Skeletal muscle tissue (tissue), 4 donors: ENCODE results near the gene SIK3. TPM values are rescaled to one million over a fixed set of nuclear protein-coding genes. Genes with fewer than 3 reads are reported as not detected.

ENCODE experiments used
- H3K27ac ChIP-seq: one replicate; pipeline ENCODE4 v1.7.0; 2013; ENCODE audit warnings: mild to moderate bottlenecking, low read depth, low read length, inconsistent platforms
- H3K27me3 ChIP-seq, 3 donors: one replicate each; pipeline ENCODE4 v1.7.0; 2013; ENCODE audit warnings: low read length in 3 of 3; ENCODE audit not compliant: control insufficient read depth in 3 of 3, insufficient read depth in 3 of 3
- H3K36me3 ChIP-seq, 3 donors: one replicate each; pipeline ENCODE4 v1.7.0; 2013; ENCODE audit warnings: low read length in 3 of 3; ENCODE audit not compliant: control insufficient read depth in 3 of 3, insufficient read depth in 3 of 3
- H3K4me1 ChIP-seq, 3 donors: one replicate each; pipeline ENCODE4 v1.7.0; 2013; ENCODE audit warnings: low read length in 3 of 3, mild to moderate bottlenecking in 3 of 3; ENCODE audit not compliant: control insufficient read depth in 3 of 3, insufficient read depth in 3 of 3
- H3K4me3 ChIP-seq, 3 donors: one replicate each; pipeline ENCODE4 v1.7.0; 2013; ENCODE audit warnings: low read length in 3 of 3
- H3K9ac ChIP-seq, 3 donors: one replicate each; pipeline ENCODE4 v1.7.0; 2013; ENCODE audit warnings: low read length in 3 of 3, mild to moderate bottlenecking in 3 of 3, moderate library complexity in 2 of 3, low read depth in 1 of 3
- H3K9me3 ChIP-seq, 3 donors: one replicate each; pipeline ENCODE4 v1.7.0; 2013; ENCODE audit warnings: low read length in 3 of 3; ENCODE audit not compliant: control insufficient read depth in 3 of 3
- total RNA-seq: library from RNA; depleted of rRNA; stranded (reverse); fragments of >200 nt; gene quantifications from one replicate; pipeline ENCODE4 v1.2.3, GENCODE V29; 2014
- donor health status: Osteomylitis.

SIK3 gene
- total RNA-seq, 1 donor from 2014 or later, result 21.4 TPM

DNA sequence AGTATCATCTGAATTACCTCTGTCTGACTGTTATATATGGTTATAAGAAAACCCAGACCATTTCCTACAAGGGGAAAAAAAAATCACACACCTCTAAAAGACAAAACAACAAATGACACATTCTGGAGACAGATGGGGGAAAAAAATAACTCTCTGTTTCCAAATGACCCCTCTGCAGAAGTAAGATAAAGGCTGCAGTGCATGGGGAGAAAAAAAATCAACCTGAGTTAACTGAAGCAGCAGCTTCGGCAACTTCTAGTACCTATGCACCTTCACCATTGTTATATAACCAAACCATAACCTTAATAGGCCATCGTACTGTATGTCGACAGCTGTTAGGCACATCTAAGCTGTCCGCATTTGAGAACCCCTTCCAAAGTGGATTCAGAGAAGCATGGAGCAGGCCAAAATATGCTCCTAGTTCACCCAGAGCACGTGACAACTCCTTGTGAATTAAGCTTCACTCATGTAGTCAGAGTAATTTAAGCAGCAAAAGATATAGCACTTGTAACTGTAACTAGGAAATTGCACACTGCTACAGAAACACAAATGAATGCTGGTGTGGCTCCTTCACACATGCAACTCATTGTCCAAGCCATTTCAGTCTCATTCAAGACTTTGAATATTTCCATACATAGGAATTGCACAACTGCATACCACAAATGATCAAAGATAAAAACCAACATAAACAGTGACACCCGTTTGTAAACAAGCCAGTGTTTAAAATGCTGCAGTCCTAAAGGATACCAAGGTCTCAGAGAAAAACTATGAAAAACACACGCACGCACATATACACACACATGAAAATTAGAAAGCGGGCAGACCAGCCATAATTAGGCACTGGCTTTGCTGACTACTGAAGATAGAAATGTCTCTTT lies 2.7 kb downstream of the SIK3 start:
- Histone ChIP-seq H3K9me3 (no peaks in the 10 kb centered on the region), H3K27ac (peak overlapping the region; percentile 89), H3K9ac (peak overlapping the region; percentile 29 to 63 (median 54)), H3K36me3 (no peaks in the 10 kb centered on the region), H3K4me1 (peaks cover 38 to 41% (median 39%) of the 10 kb centered on the region in 3 donors), H3K4me3 (peak overlapping the region; percentile 22 to 53 (median 23)), H3K27me3 (no peaks in the 10 kb centered on the region)

DNA sequence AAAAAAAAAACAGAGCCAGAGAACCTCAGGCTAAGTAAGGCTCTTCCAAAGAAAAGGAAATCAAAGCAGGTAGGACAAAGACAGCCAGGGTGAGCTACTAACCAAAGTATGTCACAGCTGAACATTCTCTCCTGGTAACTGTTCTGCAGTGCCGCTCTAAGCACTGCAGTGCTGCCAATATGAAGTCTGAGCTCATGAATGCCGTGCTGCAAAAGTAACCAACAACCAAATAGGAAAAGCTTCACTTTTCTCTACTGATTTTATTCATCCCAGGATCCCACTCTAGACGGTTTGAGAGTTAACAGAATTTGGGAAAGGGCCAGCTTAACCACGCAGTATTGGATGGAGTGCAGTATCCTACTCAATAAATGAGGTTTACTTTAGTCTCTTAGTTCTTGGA lies 3.5 kb downstream of the SIK3 start:
- Histone ChIP-seq H3K36me3 (no peaks in the 10 kb centered on the region), H3K9me3 (no peaks in the 10 kb centered on the region), H3K4me1 (peaks cover 38 to 41% (median 40%) of the 10 kb centered on the region in 3 donors), H3K9ac (peak overlapping the region in 1 of 3 donors; percentile 8), H3K4me3 (peak overlapping the region; percentile 33 to 36 (median 34)), H3K27ac (peak overlapping the region; percentile 89), H3K27me3 (no peaks in the 10 kb centered on the region)

DNA sequence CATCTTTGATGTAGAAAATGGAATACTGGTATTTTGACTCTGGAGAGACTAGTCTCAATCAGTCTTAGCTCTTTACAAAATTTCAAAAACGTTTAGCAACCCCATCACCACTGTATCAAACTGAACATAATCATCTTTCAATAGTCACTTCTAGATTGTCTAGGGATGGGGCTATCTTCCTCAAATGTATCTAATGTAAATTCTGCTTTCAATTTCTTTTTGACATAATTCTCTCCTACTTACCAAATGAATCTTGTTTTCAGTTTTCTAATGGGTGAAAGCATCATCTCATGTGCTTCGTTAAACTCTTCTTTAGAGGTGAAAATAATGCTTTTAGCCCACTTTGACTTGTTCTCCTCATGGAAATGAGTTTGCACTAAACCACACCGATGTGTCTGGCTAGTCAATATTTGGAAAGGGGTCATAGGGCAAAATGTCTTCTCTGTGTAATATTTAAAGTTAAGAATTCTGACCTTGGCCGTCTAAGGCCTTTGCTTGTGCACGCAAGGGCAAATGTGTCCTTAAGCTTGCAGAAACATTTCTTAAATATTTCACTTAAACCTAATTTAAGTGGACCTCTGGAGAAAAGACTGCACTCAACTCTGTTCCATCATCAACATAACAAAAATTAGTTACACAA lies 5.2 kb downstream of the SIK3 start:
- H3K9ac ChIP-seq, result no peak overlapping the region
- no peaks in the 10 kb centered on the region for H3K36me3 ChIP-seq
- H3K4me1 ChIP-seq, result peaks cover 33% of the 10 kb centered on the region in 3 donors
- H3K27me3 ChIP-seq, result no peaks in the 10 kb centered on the region
- no peak overlapping the region for H3K27ac ChIP-seq
- no peak overlapping the region for H3K4me3 ChIP-seq
- no peaks in the 10 kb centered on the region for H3K9me3 ChIP-seq

DNA sequence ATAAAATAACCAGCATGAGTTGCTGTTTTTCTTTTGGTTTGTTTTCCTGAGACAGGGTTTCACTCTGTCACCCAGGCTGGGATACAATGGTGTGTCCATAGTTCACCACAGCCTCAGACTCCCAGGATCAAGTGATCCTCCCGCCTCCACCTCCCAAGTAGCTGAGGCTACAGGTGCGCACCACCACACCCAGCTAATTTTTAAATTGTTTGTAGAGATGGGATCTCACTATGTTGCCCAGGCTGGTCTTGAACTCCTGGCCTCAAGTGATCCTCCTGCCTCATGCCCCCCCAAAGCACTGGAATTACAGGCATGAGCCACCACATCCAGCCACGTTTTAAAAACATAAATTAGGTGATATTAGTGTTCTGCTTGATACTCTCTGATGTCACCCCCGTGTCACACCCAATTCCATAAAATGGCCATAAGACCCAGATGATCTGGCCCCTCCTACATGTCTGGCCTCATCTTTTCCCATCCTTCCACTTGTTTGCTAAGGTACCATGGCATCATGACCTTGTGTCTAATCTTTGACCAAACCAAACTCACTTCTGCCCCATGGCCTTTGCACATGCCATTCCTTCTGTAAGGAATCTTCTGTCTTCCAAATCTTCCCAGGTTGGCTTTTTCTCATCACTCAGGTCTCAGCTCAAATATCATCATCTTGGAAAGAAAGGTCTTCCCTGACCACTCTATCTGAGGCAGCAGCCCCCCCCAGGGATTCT lies 6.3 kb downstream of the SIK3 start:
- no peaks in the 10 kb centered on the region for H3K36me3 ChIP-seq
- no peak overlapping the region for H3K4me3 ChIP-seq
- H3K9ac ChIP-seq, result no peak overlapping the region
- no peak overlapping the region for H3K27ac ChIP-seq
- H3K9me3 ChIP-seq, result no peaks in the 10 kb centered on the region
- H3K4me1 ChIP-seq, result peaks cover 28 to 34% (median 30%) of the 10 kb centered on the region in 3 donors
- no peaks in the 10 kb centered on the region for H3K27me3 ChIP-seq

DNA sequence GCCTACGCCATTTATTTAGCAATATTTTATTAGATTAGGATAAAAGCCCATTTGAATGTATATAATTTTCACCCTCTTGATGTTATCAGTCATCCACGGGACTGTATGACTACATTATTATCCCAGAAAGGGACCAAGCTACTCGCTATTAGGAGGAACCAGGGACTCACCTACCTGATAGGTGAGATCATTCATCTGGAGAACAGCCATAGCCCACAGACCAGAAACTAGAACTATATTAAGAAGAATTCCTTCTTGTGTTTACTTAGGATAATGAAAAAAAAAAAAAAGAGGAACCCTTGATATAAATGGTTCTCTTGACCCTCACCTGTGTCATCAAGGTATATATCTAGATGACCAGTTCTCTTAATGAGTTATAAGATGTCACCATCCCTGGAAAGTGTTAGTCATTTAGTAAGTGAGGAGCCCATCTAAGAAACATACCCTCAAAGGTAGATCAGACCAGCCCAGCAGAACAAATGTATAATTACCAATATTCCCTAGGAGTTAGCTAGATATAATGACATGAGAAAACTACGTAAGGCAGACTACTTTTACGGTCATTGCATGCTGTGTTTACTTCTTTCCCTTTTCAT lies 8.0 kb downstream of the SIK3 start:
- no peak overlapping the region for H3K27ac ChIP-seq
- H3K27me3 ChIP-seq, result no peaks in the 10 kb centered on the region
- H3K4me1 ChIP-seq, result peaks cover 12 to 18% (median 13%) of the 10 kb centered on the region in 3 donors
- no peaks in the 10 kb centered on the region for H3K9me3 ChIP-seq
- no peaks in the 10 kb centered on the region for H3K36me3 ChIP-seq
- no peak overlapping the region for H3K9ac ChIP-seq
- no peak overlapping the region for H3K4me3 ChIP-seq

DNA sequence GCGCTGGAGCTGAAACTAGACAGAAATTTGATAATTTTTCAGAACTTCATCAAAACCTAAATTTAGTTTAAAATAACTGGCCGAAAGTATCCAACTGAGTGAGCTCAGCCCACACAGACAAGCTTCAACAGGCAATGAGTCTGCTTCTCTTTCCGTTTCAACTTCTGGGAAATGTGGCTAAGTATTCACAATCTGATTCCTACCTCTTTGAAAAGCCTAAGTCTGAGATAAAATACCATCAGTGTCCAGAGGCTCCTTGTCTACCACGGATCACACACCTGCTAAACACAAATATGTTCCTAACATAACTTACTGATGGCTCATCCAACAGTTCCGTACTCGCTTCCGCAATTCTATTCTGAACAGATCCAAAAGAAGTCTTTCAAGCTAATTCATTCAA lies 8.5 kb downstream of the SIK3 start:
- H3K9me3 ChIP-seq, result no peaks in the 10 kb centered on the region
- no peaks in the 10 kb centered on the region for H3K27me3 ChIP-seq
- H3K4me3 ChIP-seq, result no peak overlapping the region
- no peak overlapping the region for H3K9ac ChIP-seq
- H3K4me1 ChIP-seq, result peaks cover 9 to 15% (median 10%) of the 10 kb centered on the region in 3 donors
- H3K36me3 ChIP-seq, result no peaks in the 10 kb centered on the region
- no peak overlapping the region for H3K27ac ChIP-seq

DNA sequence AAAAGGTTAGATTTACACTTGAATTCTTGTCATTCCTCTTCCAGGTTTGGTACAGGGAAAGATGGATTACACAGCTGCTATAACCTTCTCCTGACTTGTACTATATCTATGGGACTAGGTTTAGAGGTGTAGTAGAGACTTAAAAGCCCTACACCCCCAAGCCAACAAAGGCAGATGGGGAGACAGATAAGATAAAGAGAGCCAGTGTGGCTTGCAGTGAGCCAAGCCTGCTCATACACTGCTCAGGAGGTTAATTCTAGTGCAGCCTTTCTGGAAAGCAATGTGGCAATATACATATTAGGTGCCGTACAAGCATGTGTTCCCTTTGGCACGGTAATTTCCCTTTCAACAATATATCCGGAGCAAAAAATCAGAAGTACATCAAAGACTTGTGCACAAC lies 10.8 kb downstream of the SIK3 start:
- H3K9ac ChIP-seq, result no peak overlapping the region
- no peak overlapping the region for H3K27ac ChIP-seq
- no peak overlapping the region for H3K4me3 ChIP-seq
- no peaks in the 10 kb centered on the region for H3K9me3 ChIP-seq
- no peaks in the 10 kb centered on the region for H3K27me3 ChIP-seq
- peaks cover 8 to 13% (median 12%) of the 10 kb centered on the region in 3 donors for H3K4me1 ChIP-seq
- H3K36me3 ChIP-seq, result no peaks in the 10 kb centered on the region

DNA sequence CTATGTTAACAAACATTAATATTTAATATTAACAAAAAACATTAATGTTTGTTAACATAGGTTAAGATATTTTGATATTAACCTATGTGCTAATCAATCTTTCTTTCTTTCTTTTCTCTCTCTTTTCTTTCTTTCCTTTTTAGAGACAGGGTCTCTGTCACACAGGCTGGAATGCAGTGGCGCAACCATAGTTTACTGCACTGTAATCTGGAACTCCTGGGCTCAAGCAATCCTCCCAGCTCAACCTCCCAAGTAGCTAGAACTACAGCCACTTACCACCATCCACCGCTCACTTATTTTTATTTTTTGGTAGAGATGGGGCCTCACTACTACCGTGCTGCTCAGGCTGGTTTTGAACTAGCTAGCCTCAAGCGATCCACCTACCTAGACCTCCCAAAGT lies 13.2 kb downstream of the SIK3 start:
- Histone ChIP-seq H3K27me3 (no peaks in the 10 kb centered on the region), H3K9me3 (no peaks in the 10 kb centered on the region), H3K4me3 (no peak overlapping the region), H3K9ac (no peak overlapping the region), H3K36me3 (no peaks in the 10 kb centered on the region), H3K27ac (no peak overlapping the region), H3K4me1 (peaks cover 8 to 12% (median 11%) of the 10 kb centered on the region in 3 donors)

DNA sequence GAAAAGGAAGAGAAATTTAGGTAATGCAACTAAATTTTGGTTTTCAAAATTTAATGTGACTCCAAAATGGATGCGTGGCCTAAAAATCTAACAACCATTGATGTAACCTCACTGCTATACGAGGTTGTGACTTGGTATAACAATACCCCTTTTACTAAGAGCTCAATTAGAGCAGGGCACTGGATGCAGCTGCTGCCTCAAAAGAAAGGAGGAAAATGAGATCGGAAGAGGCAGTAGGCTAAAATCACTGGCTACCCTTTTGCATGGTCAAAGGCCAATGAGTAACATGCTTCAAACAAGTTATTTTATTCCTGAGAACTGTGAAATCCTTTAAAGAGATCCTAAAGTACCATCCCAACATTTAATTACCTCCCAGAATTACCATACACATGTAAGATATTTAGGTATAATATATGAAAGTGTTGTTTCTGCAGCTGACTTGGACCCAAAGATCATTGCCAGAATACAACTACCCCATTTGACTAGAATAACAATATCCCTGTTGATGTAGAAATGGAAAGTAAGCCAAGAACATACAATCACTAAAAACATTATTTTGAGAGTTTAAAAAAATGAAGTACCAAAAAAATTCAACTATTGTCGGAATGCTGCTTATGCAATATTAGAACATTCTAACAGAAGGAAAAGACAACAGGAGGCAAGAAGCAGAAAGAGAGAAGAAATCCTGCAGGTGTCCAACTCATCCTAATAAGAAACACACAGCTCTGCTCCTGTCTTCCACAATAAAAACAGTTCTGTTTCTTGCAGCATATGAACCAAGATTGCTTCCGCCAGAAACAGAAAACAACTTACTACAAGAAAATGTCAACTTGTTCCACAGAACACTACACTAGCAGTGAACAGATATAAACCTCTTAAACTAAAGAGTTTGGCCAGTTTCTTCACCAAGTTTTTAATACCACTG lies 15.0 kb downstream of the SIK3 start:
- peaks cover 8 to 11% (median 9%) of the 10 kb centered on the region in 3 donors for H3K4me1 ChIP-seq
- no peaks in the 10 kb centered on the region for H3K36me3 ChIP-seq
- no peak overlapping the region for H3K9ac ChIP-seq
- no peak overlapping the region for H3K27ac ChIP-seq
- no peaks in the 10 kb centered on the region for H3K27me3 ChIP-seq
- H3K9me3 ChIP-seq, result no peaks in the 10 kb centered on the region
- H3K4me3 ChIP-seq, result no peak overlapping the region
